Upper lobe of left lung (tissue), 6 donors: ENCODE results near the gene CAB39L. TPM values are rescaled to one million over a fixed set of nuclear protein-coding genes. Genes with fewer than 3 reads are reported as not detected.

Source experiments
- ATAC-seq, 2 donors: fragments of 200-7000 bp; cut with Tn5 transposase; one replicate each; pipeline ENCODE4 v1.9.1; 2022; ENCODE audit warnings: mild to moderate bottlenecking in 2 of 2, moderate library complexity in 2 of 2; ENCODE audit not compliant: low FRiP score in 2 of 2
- DNase-seq, 2 donors: peaks; one replicate each; pipeline ENCODE4 v3.0.0-alpha.2; 2019 to 2020
- H3K27ac ChIP-seq, 4 donors: fragments of 200-600 bp; sonication (generic); one replicate each; pipeline ENCODE4 v1.5.1; 2016 to 2019
- H3K27me3 ChIP-seq, 4 donors: fragments of 200-600 bp; sonication (generic); one replicate each; pipeline ENCODE4 v1.5.1; 2017 to 2019
- H3K36me3 ChIP-seq, 4 donors: fragments of 200-600 bp; sonication (generic); one replicate each; pipeline ENCODE4 v1.5.1; 2016 to 2019
- H3K4me1 ChIP-seq, 4 donors: fragments of 200-600 bp; sonication (generic); one replicate each; pipeline ENCODE4 v1.5.1; 2018 to 2019
- H3K4me3 ChIP-seq, 4 donors: fragments of 200-600 bp; sonication (generic); one replicate each; pipeline ENCODE4 v1.5.1; 2017 to 2019; ENCODE audit warnings: mild to moderate bottlenecking in 2 of 4, moderate library complexity in 1 of 4
- H3K9me3 ChIP-seq, 4 donors: fragments of 200-600 bp; sonication (generic); one replicate each; pipeline ENCODE4 v1.5.1; 2018 to 2019
- CTCF ChIP-seq, 6 experiments: fragments of 450-650 bp in 4 of 6; fragments of 200-600 bp in 2 of 6; sonication (generic) in 2 of 6; IDR thresholded peaks; one replicate each; pipeline ENCODE4 v1.5.1; 2016 to 2019; ENCODE audit warnings: antibody characterized with exemption in 6 of 6
- EP300 ChIP-seq, 4 donors: sonication (generic); formaldehyde crosslinking; IDR thresholded peaks; one replicate each; pipeline ENCODE4 v1.5.1; 2017; ENCODE audit warnings: antibody characterized with exemption in 4 of 4, control low read depth in 2 of 4
- POLR2A ChIP-seq, 4 donors: fragments of 450-650 bp; IDR thresholded peaks; one replicate each; pipeline ENCODE4 v1.5.1; 2016 to 2017; ENCODE audit warnings: antibody characterized with exemption in 4 of 4, mild to moderate bottlenecking in 2 of 4
- POLR2AphosphoS5 ChIP-seq, 2 donors: sonication (generic); formaldehyde crosslinking; IDR thresholded peaks; one replicate each; pipeline ENCODE4 v1.5.1; 2017; ENCODE audit warnings: antibody characterized with exemption in 2 of 2
- WGBS, 2 donors: methylation state at CpG; one replicate each; pipeline ENCODE4 v1.1.5; 2017 to 2018; 5-methylcytosine and 5-hydroxymethylcytosine counted together
- total RNA-seq, 6 donors: library from RNA; depleted of rRNA in 4 of 6; stranded (reverse); fragments of >200 nt in 4 of 6; gene quantifications; one replicate each; pipeline versions ENCODE4 v1.1.0 to v1.2.1, GENCODE V29; 2016 to 2021
- donor health status: DM: no; HTN: no; CAD: no; lungs with moderate emphysema.
- donor health status: DM: no; HTN: yes; CAD: no; lungs with severe emphysema.

The CAB39L gene
- total RNA-seq, 6 donors from 2014 or later = 12.5 to 49.2 (median 19.5) TPM

DNA sequence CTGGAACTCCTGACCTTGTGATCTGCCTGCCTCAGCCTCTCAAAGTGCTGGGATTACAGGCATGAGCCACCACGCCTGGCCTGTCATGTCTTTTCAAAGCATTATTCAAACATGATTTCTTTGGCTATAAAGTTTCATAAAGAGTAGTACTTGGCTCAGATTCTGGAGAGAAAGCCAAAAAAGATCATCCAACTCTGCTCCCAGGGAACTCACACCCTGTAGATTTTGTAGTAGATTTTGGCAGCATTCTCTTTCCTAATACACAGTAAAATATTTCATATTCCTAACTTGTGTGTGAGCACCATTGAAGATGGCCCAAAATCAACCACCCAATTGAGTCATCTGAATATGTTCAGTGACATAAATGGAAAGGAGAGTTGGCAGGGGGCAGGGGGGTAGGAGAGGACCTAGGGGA is 48.4 kb downstream of the CAB39L start:
- Histone ChIP-seq H3K36me3 (no peaks in the 10 kb centered on the region), H3K9me3 (no peaks in the 10 kb centered on the region), H3K4me1 (no peaks in the 10 kb centered on the region), H3K27ac (no peak overlapping the region), H3K27me3 (no peaks in the 10 kb centered on the region), H3K4me3 (no peak overlapping the region)
- TF ChIP-seq CTCF (IDR thresholded peaks at IDR 0.05) = no peak
- TF ChIP-seq POLR2AphosphoS5 (IDR thresholded peaks at IDR 0.05) = no peak
- no peak for TF ChIP-seq POLR2A (IDR thresholded peaks at IDR 0.05)
- no peak for TF ChIP-seq EP300 (IDR thresholded peaks at IDR 0.05)
- WGBS, 2 donors = 86 to 89% methylated on average over 1 of the region's 1 CpG
- peak in 1 of 2 donors; percentile 91 for ATAC-seq
- DNase-seq = no peak

- no peaks in the 10 kb centered on the region for H3K27me3 ChIP-seq
- H3K9me3 ChIP-seq = no peaks in the 10 kb centered on the region
- TF ChIP-seq POLR2AphosphoS5 (IDR thresholded peaks at IDR 0.05) = no peak
- no peak for TF ChIP-seq POLR2A (IDR thresholded peaks at IDR 0.05)
- TF ChIP-seq CTCF (IDR thresholded peaks at IDR 0.05) = no peak
- TF ChIP-seq EP300 (IDR thresholded peaks at IDR 0.05) = no peak
- H3K4me1 ChIP-seq = peaks cover 0 to 3% (median 0%) of the 10 kb centered on the region in 4 donors
- H3K4me3 ChIP-seq = no peak overlapping the region
- H3K36me3 ChIP-seq = no peaks in the 10 kb centered on the region
- ATAC-seq = no peak
- no peak for DNase-seq
- H3K27ac ChIP-seq = no peak overlapping the region
- WGBS, 2 donors = 59 to 62% methylated on average over 5 of the region's 5 CpGs
Measured at GRCh38 chr13:49388091-49388635, 55.7 kb downstream of the CAB39L start.

DNA sequence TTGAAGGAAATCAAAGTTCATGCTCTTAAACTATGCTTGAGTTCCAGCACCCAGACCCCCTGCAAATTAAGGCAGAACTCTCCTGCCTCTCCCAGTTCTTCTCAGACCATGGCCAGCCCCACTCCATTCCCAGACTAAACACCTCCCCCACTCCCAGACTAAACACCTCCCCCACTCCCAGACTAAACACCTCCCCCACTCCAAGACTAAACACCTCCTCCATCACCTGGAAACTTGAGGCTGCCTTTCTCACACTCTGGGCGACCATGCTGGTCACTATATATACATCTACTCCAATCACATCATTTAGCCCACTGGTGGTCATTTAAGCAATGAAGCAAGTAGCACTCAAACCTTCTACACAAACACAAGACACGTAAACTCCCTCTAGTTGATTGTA is 57.2 kb downstream of the CAB39L start:
- ATAC-seq (no peak), DNase-seq (no peak)
- H3K4me3 ChIP-seq = no peak overlapping the region
- 94 to 97% methylated on average over 2 of the region's 2 CpGs for whole genome bisulfite sequencing, 2 donors
- no peaks in the 10 kb centered on the region for H3K27me3 ChIP-seq
- H3K36me3 ChIP-seq = no peaks in the 10 kb centered on the region
- no peak overlapping the region for H3K27ac ChIP-seq
- no peak for TF ChIP-seq EP300 (IDR thresholded peaks at IDR 0.05)
- no peak for TF ChIP-seq POLR2AphosphoS5 (IDR thresholded peaks at IDR 0.05)
- no peak for TF ChIP-seq CTCF (IDR thresholded peaks at IDR 0.05)
- no peak for TF ChIP-seq POLR2A (IDR thresholded peaks at IDR 0.05)
- peaks cover 0 to 3% (median 0%) of the 10 kb centered on the region in 4 donors for H3K4me1 ChIP-seq
- H3K9me3 ChIP-seq = no peaks in the 10 kb centered on the region

- ATAC-seq (no peak), DNase-seq (no peak)
- 76 to 79% methylated on average over 3 of the region's 3 CpGs for WGBS, 2 donors
- no peaks in the 10 kb centered on the region for H3K9me3 ChIP-seq
- peaks cover 0 to 9% (median 0%) of the 10 kb centered on the region in 4 donors for H3K36me3 ChIP-seq
- peaks cover 0 to 3% (median 2%) of the 10 kb centered on the region in 4 donors for H3K4me1 ChIP-seq
- no peak overlapping the region for H3K27ac ChIP-seq
- H3K27me3 ChIP-seq = no peaks in the 10 kb centered on the region
- no peak overlapping the region for H3K4me3 ChIP-seq
- no peak for TF ChIP-seq CTCF (IDR thresholded peaks at IDR 0.05)
- TF ChIP-seq POLR2A (IDR thresholded peaks at IDR 0.05) = no peak
- no peak for TF ChIP-seq POLR2AphosphoS5 (IDR thresholded peaks at IDR 0.05)
Measured at GRCh38 chr13:49376121-49376520, 67.7 kb downstream of the CAB39L start.
